A673 (cell line): ENCODE data around the gene NRXN2.

Experiments used
- EZH2 ChIP-seq: fragments of 200-600 bp; sonication (generic); IDR thresholded peaks from 2 replicates; pipeline ENCODE4 v1.6.1; 2017; ENCODE audit warnings: borderline replicate concordance, low read depth, mild to moderate bottlenecking, mixed read lengths, antibody characterized with exemption, low read length; ENCODE audit not compliant: poor library complexity, severe bottlenecking
- TF ChIP-seq, protein P1 (sequence below): fragments of 300-800, 200-600 bp; sonication (generic); conservative IDR thresholded peaks from 2 replicates; pipeline ENCODE4 v1.5.1; 2017; ENCODE audit warnings: low read depth, mild to moderate bottlenecking, antibody characterized with exemption, low read length, moderate library complexity, mixed read lengths

DNA sequence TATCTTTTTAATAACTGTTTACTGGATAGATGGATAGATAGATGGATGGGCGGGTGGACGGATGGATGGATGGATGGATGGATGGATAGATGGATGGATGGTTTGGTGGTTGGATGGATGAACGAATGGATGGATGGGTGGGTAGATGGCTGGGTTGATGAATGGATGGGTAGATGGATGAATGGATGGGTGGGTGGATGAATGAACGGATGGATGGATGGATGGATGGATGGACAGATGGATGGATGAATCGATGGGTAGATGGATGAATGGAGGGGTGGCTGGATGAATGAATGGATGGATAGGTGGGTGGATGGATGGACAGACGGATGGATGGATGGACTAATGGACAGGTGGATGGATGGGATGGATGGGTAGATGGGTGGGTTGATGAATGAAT lies 145.8 kb downstream of the NRXN2 start:
- TF ChIP-seq, protein P1, sequence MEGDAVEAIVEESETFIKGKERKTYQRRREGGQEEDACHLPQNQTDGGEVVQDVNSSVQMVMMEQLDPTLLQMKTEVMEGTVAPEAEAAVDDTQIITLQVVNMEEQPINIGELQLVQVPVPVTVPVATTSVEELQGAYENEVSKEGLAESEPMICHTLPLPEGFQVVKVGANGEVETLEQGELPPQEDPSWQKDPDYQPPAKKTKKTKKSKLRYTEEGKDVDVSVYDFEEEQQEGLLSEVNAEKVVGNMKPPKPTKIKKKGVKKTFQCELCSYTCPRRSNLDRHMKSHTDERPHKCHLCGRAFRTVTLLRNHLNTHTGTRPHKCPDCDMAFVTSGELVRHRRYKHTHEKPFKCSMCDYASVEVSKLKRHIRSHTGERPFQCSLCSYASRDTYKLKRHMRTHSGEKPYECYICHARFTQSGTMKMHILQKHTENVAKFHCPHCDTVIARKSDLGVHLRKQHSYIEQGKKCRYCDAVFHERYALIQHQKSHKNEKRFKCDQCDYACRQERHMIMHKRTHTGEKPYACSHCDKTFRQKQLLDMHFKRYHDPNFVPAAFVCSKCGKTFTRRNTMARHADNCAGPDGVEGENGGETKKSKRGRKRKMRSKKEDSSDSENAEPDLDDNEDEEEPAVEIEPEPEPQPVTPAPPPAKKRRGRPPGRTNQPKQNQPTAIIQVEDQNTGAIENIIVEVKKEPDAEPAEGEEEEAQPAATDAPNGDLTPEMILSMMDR: no peak
- TF ChIP-seq EZH2: no peak
